Measurements from ENCODE around the gene TDRD1. TPM values are rescaled to one million over a fixed set of nuclear protein-coding genes. Genes with fewer than 3 reads are reported as not detected.

TDRD1 gene
- total RNA-seq, 1 donor from 2014 or later: 0.53 TPM

DNA sequence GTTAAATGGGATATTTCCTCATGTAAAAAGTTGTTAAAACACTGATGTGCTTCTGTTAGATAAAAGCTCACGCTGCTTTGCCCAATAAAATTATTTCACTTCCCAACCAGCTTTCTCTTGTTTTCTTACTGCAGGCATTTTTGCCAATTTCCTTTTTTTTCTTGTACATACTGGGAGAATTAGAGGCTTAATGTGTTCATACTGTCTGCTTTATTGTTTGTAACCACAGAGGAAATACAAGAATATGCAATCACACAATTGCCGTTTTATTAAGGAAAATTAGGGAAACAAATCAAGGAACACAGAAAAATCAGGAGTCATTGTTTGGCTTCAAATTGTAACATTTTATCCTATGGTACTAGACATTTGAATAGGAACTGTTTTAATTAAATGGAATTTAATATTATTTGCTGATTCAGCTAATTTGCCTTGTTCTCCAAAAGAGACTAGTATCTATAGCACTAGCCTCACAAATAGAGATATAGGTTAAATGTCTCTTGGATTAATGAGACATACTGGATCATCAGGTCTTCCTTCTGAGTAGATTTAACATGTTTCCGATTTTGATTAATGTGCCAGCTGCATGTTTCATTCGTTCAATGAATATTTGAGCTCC, 53.5 kb downstream of the TDRD1 start:
- Histone ChIP-seq H3K9me3 (no peaks in the 10 kb centered on the region), H3K36me3 (no peaks in the 10 kb centered on the region), H3K27ac (no peak overlapping the region), H3K4me1 (no peaks in the 10 kb centered on the region), H3K27me3 (no peaks in the 10 kb centered on the region), H3K4me3 (no peak overlapping the region)
- DNase-seq (ENCODE audit: low spot score in 2 of 2): no peak
- intact Hi-C loops (cut with DNase I): no loop called here
- TF ChIP-seq, protein P1, sequence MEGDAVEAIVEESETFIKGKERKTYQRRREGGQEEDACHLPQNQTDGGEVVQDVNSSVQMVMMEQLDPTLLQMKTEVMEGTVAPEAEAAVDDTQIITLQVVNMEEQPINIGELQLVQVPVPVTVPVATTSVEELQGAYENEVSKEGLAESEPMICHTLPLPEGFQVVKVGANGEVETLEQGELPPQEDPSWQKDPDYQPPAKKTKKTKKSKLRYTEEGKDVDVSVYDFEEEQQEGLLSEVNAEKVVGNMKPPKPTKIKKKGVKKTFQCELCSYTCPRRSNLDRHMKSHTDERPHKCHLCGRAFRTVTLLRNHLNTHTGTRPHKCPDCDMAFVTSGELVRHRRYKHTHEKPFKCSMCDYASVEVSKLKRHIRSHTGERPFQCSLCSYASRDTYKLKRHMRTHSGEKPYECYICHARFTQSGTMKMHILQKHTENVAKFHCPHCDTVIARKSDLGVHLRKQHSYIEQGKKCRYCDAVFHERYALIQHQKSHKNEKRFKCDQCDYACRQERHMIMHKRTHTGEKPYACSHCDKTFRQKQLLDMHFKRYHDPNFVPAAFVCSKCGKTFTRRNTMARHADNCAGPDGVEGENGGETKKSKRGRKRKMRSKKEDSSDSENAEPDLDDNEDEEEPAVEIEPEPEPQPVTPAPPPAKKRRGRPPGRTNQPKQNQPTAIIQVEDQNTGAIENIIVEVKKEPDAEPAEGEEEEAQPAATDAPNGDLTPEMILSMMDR (IDR thresholded peaks at IDR 0.05): no peak

DNA sequence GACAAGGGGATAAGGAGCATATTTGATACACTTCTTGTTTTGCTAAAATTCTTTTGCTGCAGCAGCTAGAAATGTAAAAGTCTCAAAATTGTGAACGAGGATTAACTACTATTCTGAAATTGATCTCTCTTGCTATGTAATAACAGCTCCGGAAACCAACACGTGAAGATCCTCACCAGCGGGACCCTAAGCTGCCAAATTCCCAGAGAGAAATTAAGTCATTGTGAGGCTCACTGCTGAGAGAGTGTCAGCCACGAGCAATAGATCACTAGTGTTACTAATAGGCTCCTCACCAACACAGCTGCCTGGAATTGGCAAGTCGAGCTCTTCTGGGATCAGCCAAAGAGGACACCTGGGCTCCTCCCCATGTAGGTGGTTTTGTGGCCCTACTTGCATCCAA, 54.3 kb downstream of the TDRD1 start:
- Histone ChIP-seq H3K4me1 (no peaks in the 10 kb centered on the region), H3K27ac (no peak overlapping the region), H3K9me3 (no peaks in the 10 kb centered on the region), H3K4me3 (no peak overlapping the region), H3K27me3 (no peaks in the 10 kb centered on the region), H3K36me3 (no peaks in the 10 kb centered on the region)
- no peak for DNase-seq (ENCODE audit: low spot score in 2 of 2)
- TF ChIP-seq, protein P1 (IDR thresholded peaks at IDR 0.05): no peak
- intact Hi-C loops (cut with DNase I): no loop called here

DNA sequence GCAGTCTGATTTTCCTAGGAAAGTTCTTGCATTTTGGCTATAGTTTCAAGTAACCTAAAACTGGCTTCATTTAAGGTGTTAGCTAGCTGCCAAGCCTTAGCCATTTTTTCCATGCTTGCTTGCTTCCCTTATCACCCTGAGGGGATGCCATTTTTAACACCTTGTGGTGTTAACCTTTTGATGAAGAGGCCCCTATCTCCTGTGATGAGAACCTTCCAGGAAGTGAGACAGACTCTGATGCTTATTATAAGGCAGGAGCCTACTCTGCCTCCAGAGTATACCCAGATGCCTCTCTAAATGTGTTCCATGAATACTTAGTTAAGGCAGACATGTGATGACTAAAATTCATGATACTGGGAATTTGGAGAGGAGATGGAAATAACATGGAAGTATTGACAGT, 55.0 kb downstream of the TDRD1 start:
- TF ChIP-seq, protein P1 (IDR thresholded peaks at IDR 0.05): no peak
- Histone ChIP-seq H3K36me3 (no peaks in the 10 kb centered on the region), H3K4me3 (no peak overlapping the region), H3K4me1 (peaks cover under 1% of the 10 kb centered on the region in 2 donors), H3K27me3 (peaks cover 1% of the 10 kb centered on the region), H3K9me3 (no peaks in the 10 kb centered on the region), H3K27ac (no peak overlapping the region)
- intact Hi-C loops (cut with DNase I): no loop called here
- no peak for DNase-seq (ENCODE audit: low spot score in 2 of 2)

DNA sequence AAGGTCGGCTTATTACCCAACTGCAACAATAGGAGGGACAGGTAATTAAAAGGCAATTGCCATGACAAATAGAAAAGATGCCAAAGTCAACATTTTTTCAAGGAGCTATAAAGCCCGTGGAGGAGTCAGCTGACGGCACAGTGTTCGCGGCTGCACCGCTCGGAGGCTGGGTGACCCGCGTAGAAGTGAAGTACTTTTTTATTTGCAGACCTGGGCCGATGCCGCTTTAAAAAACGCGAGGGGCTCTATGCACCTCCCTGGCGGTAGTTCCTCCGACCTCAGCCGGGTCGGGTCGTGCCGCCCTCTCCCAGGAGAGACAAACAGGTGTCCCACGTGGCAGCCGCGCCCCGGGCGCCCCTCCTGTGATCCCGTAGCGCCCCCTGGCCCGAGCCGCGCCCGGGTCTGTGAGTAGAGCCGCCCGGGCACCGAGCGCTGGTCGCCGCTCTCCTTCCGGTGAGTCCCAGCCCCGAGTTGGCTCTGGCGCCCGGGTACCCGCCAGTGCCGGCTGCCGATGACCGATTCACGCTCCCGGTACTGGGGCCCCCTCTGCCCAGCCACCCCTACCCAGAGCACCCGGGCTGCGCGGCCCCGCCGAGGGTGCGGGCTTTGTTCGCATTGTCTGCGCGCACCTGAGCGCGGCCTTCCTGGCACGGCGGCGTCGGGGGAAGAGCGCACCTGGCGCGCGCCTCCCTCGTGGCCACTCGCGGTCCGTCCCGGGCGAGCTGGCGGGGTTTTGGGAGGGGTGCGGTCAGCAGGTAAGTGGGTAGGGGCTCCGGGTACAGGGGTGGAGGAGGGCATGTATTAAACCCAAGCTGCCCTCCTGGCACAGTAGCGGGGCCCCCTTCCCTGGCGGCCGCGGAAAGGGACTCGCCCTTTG, 60.2 kb downstream of the TDRD1 start, which contains the start of gene VWA2:
VWA2 (plus strand) TSS at position 138 of the 877 bp plus-strand sequence. CDS start 9,460 bp downstream, outside the sequence.
- Histone ChIP-seq H3K36me3 (no peaks in the 10 kb centered on the region), H3K27ac (no peak within 1 kb of the TSS), H3K4me3 (peak within 1 kb of the TSS; percentile 48 to 57), H3K9me3 (no peaks in the 10 kb centered on the region), H3K4me1 (peaks cover 5 to 7% of the 10 kb centered on the region in 2 donors), H3K27me3 (peaks cover 9% of the 10 kb centered on the region)
- intact Hi-C loops (cut with DNase I): no loop called here
- TF ChIP-seq, protein P1 (IDR thresholded peaks at IDR 0.05): no peak
- no peak for DNase-seq (ENCODE audit: low spot score in 2 of 2)

DNA sequence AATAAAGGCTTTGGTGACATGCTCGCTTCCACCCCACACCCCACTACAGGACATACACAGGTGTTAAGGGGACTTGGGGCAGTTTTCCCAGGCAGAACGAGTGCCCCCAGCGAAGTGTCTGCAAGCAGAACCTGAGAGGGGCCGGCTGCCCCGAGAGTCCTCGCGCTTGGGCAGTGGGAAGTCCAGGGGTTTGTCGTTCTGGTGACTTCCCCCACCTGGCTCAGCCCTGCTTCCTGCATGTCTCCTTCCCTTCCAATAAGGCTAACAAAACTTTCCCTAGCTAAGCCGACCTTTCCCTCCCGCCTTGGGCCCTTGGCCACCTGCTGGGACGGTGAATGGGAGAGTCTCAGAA, 60.8 kb downstream of the TDRD1 start:
- Histone ChIP-seq H3K27ac (no peak overlapping the region), H3K9me3 (no peaks in the 10 kb centered on the region), H3K4me3 (no peak overlapping the region), H3K27me3 (peaks cover 9% of the 10 kb centered on the region), H3K4me1 (peaks cover 5 to 7% of the 10 kb centered on the region in 2 donors), H3K36me3 (no peaks in the 10 kb centered on the region)
- no peak for DNase-seq (ENCODE audit: low spot score in 2 of 2)
- TF ChIP-seq, protein P1 (IDR thresholded peaks at IDR 0.05): no peak
- intact Hi-C loops (cut with DNase I): no loop called here
